GM18502 (cell line): ENCODE data around the gene DNER.
"Not testable (repeated sequence)": the region's sequence is repeated elsewhere in the genome, so short reads cannot be mapped to it uniquely, and the experiment has no call there.

ENCODE experiments used
- ATAC-seq: cut with Tn5 transposase; IDR thresholded peaks from one replicate; pipeline ENCODE4 v1.9.1; 2021; ENCODE audit warnings: mild to moderate bottlenecking; ENCODE audit not compliant: unreplicated experiment, poor library complexity

Gene DNER

DNA sequence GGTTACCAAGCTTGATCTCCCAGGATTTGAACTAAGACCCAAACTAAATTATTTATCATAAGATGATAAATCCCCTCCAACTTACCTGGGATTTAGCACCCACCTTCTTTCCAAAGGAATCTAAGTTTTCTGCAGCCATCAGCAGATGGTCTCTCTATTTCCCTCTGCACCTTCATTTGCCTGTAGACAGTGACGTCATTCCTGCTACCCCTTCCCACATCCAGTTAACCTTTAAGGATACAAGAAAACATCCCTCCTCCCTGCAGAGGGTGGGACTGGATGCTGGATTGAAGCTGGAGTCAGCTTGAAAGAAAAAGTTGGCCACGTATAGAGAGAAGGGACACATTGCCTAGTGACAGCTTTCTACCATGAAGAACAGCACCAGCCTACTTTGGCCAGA, 3.7 kb upstream of the DNER start:
- ATAC-seq, result no peak

DNA sequence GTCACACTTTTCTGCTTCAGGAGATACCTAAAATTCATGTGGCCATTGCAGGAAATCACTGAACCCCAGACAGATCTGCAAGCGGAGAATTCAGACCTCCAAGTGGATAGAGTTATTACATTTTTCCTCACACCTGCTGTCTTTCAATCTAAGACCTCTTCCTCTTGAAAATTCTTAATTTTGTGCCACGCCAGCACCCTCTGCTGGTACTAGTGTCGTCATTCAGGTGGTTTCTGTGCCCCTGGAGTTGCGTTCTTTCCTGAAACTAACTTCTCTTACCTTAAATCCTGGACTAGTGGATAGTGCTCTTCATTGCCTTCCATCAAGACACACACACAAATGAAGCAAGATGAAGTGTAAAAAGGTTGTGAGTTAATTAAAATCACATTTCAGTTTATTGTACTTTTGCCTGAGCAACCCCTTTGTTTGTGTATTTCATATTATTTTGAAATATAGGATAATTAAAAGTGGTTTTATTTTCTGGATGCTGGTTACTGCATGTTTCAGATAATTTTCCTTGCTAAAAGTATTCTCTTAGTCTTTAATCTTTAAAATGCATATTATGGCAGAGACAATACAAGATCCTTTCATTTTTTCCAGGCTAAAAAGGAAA, 1.6 kb upstream of the DNER start:
- ATAC-seq, result no peak

DNA sequence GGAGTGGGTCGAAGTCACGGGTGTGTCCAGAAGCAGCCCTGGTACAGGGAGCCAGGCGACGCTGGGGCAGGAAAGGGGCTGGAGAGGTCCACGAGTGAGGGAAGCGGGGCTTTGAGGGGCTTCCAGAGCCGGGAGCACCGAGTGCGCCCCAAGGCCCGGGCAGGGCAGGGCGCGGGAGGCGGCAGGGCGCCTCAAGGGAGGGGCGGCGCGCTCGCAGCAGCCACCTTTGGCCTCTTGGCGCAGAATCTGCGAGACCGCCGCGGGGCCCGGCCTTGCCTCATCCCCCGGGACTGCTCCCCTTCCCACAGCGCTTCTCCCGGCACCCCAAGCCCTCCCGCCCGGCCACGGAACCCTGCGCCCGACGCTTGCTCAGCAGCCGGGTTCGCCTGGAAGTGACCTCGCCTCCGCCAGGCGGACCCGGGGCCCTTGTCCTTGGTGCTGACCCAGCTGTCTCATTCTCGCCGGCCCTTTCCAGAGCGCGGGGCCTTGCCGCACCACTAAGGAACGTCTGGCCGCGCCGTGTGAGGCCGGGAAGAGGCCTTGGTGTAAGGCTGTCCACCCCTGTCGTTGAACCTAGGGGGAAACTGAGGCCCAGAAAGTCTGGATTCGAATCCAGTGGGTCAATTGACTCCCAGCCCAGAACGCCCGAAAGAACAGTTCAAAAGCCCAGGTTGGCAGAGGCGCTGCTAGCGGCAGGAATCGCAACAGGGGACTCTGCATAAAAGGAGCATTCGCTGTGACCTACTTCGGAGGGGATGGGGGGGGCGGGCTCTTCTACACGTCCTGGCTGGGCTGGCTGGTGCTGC, 584 bp upstream of the DNER start:
- peak; percentile 26 for ATAC-seq

DNA sequence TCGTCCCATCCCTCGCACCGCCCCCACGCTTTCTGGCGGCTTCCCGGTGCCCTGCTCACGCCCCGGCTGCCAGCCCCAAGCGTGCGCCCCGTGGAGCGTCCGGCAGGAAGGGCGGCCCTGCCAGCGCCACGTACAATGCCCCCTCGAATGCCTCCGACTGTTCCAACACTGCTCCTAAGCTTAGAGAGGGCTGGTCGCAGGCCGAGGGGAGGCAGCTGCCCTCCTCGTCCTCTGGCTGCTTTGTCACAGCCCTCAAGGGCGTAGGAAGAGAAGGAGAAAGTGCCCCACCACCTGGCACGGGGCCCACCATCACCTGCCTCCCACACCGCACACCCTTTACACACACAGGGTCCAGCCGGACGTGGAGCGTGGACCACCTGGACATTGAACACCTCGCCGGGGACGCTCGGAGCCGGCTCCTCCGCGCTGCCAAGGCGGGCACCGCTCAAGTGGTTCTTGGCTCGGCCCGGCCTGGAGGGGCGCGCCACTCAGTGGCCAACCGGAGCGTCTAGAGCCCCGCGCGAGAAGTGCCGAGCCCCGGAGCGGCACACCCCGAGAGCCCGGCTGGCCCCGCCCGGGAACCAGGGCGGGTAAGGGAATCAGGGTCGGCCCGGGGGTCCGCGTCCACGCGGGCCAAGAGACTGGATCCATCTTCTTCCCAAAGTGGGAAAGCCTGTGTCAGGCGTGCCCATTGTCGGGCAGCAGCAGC, 830 bp downstream of the DNER start:
- ATAC-seq, result peak; percentile 35

DNA sequence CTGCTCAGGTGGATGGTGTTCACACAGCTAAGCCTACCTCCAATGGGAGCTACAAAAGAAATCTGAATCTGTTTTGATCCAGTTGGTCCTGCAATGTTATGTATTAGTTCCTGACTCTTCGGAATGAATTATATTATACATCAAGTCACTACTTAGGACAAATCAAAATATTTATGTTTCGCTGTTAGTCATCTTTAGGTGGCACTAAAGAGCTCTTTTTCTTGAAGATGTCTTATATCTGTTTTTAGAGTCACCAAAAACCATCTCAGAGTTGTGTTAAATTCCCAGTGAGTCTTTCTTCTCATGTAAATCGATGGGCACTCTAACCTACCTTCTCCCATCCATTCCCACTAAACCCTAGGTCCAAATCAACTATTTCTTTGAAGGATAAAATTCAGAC, 2.2 kb downstream of the DNER start:
- ATAC-seq, result no peak

DNA sequence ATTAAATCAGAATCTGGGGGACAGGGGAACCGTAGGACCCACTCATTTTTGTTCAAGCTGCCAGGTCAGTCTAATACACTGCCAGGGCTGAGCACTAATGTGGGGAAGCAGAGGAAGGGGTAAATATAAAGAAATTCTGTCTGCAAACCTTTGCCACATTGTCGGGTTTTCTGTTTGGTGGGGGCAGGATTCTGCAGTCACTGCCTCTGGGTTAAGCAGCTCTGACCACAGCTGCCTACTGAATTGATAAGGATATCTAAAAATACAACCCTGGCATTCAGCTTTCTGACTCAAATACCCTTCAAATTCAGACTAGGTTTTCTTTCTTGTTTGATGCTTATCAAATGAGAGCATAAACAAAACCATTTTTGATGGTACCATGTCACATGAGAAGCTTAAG, 6.0 kb downstream of the DNER start:
- no peak for ATAC-seq

DNA sequence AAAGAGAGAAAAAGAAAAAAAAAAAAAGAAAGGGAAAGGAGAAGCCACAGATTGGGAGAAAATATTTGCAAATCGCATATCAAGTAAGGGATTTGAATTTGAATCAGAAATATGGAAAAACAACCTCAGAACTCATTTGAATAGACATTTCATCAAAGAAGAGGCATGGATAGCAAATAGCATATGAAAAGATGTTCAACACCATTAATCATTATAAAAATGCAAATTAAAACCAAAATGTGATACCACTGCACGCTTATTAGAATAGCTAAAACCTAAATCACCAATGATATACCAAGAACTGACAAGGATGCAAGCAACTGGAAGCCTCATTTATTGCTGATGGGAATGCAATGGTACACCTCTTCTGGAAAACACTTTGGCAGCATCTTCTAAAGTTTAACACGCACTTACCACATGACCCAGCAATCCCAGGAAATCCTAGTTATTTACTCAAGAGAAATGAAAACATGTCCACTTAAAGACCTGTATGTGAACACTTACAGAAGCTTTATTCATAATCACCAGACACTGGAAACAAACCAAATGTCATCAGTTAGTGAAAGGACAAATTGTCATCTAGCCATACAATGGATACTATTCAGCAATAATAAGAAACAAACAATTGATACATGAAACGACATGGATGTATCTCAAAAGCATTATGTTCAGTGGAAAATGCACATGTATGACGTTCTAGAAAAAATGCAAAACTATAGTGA, 10.3 kb downstream of the DNER start:
- no peak for ATAC-seq

DNA sequence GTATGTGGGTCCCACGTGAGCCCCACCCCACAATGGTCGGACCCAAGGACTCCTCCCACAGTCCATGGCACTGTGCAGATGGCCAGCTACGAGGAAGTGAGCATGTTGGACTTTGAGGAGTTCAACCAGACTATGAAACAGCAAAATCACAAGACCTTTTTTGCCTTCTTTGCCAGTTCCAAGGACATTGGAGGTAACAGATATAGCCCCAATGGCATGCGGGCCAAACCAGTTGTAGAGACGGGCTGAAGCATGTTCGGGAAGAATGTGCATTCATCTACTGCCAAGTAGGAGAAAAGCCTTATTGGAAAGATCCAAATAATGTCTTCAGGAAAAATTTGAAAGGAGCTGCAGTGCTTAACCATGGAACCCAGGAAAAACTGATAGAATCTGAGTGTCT, 12.6 kb downstream of the DNER start:
- no peak for ATAC-seq

DNA sequence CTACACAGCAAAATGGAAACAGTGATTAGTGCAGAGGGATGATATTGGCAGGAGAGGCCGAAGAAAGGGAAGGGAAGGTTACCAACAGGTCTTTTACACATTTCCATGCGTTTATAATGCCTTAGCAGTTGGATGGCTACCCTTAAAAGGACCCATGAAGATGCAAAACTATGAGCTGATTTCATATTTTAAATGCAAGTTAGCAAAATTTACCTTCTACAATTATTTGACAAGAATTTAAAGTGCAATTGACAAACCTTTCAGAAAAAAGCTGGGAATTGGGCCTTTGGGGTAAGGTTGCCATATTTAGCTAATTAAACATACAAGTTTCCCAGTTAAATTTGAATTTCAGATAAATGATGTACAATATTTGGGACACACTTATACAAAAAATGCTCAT, 13.3 kb downstream of the DNER start:
- ATAC-seq, result no peak

DNA sequence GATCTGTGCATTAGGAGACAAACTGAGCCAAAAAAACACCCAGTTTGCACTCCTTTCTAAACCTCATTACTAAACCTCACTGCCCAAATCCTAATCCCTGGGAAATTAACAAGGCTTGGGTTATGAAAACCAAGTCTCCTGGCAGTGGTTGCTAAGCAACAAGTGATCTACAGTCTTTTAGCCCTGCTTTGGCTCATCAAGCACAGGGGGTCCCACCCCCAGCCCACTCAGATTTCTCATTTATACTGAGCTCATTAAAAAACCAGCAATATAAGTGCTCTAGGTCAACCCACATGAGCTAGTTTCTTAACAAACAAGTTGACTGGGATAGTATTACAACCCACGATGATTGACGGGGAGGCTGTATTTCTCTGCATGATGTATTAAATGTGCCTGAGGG, 18.4 kb downstream of the DNER start:
- no peak for ATAC-seq

DNA sequence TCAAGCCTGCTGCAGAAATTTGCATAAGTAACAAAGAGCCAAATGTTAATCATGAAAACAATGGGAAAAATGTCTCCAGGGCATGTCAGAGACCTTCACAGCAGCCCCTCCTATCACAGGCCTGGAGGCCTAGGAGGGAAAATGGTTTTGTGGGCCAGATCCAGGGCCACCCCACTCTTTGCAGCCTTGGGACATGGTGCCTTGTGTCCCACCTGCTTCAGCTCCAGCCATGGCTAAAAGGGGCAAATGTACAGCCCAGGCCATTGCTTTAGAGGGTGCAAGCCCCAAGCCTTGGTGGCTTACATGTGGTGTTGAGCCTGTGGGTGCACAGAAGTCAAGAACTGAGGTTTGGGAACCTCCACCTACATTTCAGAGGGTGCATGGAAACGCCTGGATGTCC, 20.5 kb downstream of the DNER start:
- ATAC-seq, result not testable (repeated sequence)

DNA sequence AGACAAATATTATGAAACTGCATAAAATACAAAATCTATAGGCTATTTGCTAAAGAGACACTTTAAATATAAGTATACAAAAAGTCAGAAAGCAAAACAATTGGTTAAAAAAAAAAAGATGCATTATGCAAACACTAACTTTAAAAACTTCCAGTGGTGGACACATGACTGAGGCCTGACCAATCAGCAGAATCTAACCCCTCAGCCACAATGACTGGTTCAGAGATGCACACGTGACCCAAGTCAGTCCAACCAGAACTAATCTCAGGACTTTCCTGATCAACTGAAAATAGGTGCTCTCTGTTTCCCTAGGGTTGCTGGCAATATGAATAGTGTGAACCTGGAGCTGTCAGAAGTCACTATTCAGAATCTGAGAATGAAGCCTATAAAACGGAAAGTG, 22.7 kb downstream of the DNER start:
- no peak for ATAC-seq

DNA sequence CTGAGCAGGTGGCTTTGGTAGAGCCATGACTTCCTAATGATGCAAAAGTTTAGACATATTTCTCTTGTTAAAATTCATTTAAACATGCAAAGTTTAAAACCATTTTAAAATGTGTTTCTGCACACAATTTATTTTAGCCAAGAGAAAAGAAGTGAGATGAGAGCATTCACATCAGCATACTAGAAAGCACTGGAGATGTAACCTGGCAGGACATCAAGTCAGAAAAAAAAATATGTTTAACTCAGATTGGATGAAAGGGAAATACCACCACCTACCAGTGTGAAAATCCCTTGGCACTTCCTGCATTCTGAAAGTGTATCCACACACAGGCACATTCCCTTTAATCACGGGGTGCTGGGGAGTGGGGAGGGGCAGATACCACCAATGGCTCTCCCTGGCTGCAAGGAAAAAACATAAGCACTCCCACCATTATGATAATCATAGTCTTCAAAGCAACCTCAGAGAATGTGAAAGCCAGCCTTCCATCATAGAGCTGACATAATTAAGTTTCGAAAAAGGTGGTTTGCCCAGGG, 25.0 kb downstream of the DNER start:
- no peak for ATAC-seq

DNA sequence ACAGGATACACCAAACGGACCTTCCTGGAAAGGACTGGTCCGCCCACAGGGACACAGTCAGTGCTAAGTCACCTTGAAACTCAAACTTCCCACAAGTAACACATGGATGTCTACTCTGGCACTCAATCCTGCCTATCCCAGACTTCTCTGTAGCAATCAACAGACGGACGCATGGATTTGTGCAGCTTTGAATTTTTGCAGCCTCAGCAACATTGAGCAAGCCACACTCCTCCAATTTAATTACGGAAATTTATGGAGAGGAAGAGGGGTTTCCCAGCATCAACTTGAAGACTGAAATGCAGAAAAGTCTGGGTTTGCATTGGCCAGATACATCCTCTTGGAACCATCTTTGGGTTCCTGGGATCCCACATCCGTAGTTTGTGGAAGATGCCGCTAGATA, 26.2 kb downstream of the DNER start:
- no peak for ATAC-seq

DNA sequence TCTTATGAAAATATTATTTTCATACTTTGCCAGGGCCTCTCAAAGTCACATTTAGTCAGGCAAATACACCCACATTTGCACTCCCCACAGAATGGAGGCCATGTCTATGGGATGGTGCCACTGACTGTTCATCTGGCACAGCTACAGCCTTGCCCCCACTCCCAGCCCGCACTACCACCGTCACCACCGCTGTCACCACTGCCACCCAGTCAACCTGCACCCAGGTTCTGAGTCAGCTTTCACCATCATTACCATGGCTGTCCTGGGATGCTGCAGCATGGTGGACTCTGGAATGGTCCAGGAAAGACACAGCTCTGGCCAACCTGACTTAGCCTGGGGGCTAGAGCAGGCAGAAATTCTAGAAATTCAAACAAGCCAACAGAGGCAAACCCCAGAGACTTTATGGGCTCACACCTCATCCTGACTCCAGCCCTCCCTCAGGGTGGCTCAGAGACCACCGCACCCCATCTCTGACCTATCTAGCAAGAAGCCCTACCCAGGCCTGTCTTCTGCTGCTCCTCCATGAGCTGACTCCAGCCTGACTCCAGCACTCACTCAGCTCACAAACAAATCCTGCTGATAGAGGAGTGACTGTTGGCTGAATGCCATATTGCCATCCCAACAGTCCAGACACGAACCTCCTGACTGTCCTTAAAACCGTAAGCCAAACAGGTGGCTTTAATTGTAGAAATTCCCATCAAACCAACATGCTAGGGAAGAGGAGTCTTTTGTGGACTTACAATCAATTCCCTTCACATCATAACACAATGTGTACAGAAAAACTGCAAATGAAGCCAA, 28.0 kb downstream of the DNER start:
- ATAC-seq, result no peak

DNA sequence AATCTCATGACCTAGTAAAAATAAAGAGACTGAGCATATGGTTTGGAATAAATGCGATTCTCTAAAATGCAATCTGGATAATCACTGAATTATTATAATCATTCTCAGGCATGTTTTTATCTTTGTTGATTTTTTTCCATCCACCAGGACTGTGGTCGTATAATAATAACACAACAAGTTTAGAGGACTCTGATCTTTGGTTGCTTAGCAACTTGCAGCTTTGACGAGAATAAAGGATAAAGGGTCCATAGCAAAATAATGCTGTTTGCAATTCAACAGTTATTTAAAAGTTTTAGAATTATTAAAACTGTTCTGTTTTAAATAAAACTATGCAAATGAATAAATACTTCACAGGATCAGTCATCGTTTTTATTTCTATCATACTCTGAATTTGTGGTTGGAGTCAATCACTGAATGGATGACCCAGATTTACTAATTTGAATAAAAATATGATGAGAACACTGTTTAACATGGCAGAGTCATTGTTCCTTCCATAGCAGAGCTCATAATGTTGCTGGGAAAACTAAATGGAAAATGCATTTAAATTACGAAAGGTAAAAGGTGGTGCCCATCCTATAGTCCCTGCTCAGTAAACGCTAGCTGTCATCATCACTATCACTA, 29.3 kb downstream of the DNER start:
- ATAC-seq, result no peak

DNA sequence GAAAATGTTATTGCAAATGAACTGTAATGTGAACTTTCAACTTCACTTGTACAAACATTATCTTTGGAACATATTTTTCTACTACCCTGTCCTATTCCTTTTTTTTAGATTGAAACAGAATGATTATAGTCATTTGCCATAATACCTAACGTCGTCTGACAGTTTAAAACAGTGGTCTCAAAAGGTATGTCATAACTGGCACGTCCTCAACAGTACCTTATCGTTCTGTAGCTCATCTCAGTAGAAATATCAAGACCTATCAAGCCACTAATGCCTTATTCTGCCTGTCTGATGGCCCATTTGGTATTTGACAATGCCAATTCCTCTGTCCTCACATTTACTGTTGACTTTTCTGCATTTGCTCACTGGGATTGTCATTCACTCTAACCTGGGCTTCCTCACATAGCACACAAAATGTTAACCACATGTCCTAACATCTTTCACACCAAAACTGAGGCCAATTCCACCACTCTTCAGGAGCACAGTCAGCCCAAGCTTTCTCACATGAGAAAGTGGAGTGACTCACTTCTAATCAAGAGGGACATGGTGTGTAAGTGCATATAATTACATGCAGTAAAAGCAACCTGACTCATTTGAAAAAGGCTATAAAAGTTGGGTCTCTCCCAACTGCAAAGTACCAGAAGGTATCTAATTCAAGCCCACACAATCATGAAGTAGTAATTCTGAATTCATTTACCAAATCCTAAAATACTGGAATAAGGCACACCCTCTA, 34.8 kb downstream of the DNER start:
- no peak for ATAC-seq

DNA sequence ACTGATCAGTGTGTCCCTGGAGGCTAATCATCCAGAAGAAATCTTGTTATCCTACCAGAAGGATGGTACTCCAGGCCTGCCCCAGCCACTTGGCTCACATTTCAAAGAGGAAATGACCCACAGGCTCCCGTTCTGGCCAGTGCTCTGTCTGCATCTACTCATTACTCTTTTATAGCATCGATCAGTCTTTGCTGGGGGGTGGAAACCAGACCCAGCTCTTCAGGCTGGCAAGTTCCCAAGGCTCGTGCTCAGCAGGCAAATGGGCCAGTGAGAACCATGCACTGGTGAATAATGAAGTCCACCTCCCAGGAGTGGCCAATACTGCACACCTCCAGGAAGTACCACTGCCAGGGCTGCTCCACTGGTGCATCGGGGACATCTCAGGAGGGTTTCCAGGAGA, 38.8 kb downstream of the DNER start:
- ATAC-seq, result no peak
